Parathyroid adenoma (tissue), 2 donors: ENCODE data around the gene DDX54.
A peak's percentile ranks its signal among the peaks of the same experiment; 100 is the strongest.

Experiments
- H2AFZ ChIP-seq: fragments of 300-600 bp; sonication (generic); one replicate; pipeline ENCODE4 v1.7.0; 2017; ENCODE audit warnings: antibody characterized with exemption, mild to moderate bottlenecking
- H3K27ac ChIP-seq: fragments of 300-600 bp; sonication (generic); one replicate; pipeline ENCODE4 v1.7.0; 2017
- H3K27me3 ChIP-seq: fragments of 300-600 bp; sonication (generic); one replicate; pipeline ENCODE4 v1.7.0; 2017; ENCODE audit warnings: low read length; ENCODE audit not compliant: control insufficient read depth, insufficient read depth
- H3K36me3 ChIP-seq: fragments of 300-600 bp; sonication (generic); one replicate; pipeline ENCODE4 v1.7.0; 2017; ENCODE audit warnings: low read length; ENCODE audit not compliant: control insufficient read depth, insufficient read depth
- H3K4me1 ChIP-seq: fragments of 300-600 bp; sonication (generic); one replicate; pipeline ENCODE4 v1.7.0; 2017; ENCODE audit warnings: control low read depth
- H3K4me2 ChIP-seq: fragments of 300-600 bp; sonication (generic); one replicate; pipeline ENCODE4 v1.7.0; 2017; ENCODE audit warnings: low read length
- H3K4me3 ChIP-seq: fragments of 300-600 bp; sonication (generic); one replicate; pipeline ENCODE4 v1.7.0; 2017; ENCODE audit warnings: low read depth, low read length
- H3K79me2 ChIP-seq: fragments of 300-600 bp; sonication (generic); one replicate; pipeline ENCODE4 v1.7.0; 2017; ENCODE audit warnings: control low read depth
- H3K9ac ChIP-seq: fragments of 300-600 bp; sonication (generic); one replicate; pipeline ENCODE4 v1.7.0; 2017; ENCODE audit warnings: mild to moderate bottlenecking
- H3K9me3 ChIP-seq: fragments of 300-600 bp; sonication (generic); one replicate; pipeline ENCODE4 v1.7.0; 2017; ENCODE audit warnings: low read length; ENCODE audit not compliant: control insufficient read depth
- TF ChIP-seq, protein P1 (sequence below): fragments of 300-600 bp; sonication (generic); IDR thresholded peaks from one replicate; pipeline ENCODE4 v1.7.0; 2017; ENCODE audit warnings: antibody characterized with exemption, mild to moderate bottlenecking
- donor health status: primary hyperparathyroidism.

DDX54 gene

DNA sequence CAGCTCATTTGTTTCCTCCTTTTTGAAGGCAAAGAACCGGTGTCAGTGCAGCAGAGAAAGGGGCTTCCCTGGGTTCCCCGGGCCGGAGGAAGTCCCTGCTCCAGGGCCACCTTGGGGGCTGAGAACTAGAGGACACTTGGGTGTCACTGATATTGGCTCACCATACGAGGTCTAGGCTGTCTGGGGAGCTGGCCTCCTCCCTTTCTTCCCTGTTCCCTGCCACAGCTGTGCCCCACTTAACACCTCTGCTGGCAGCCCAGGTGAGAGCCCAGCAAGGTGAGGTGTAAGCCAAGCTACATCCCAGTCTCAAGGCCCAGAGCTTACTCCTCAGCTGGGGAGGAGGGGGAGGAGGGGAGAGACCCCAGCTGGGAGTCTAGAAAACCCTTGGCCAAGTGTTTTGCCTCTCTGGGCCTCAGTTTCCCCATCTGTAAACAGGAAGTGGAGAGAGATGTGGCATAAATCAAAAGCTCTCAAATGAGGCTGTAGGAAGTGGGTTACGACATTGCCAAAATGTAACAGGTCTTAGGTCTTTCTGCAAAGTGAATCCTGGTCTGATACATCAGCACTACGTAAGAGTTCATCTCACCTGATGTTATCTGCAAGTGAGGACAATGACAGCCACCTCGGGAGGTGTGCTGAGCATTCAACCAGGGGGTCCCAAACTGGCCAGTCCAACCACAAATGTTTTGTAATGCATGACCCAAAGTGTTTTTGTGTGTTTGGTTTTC is 75.2 kb downstream of the DDX54 start:
- Histone ChIP-seq H2AFZ (no peak overlapping the region), H3K27ac (peak overlapping the region; percentile 27), H3K36me3 (no peaks in the 10 kb centered on the region), H3K27me3 (no peaks in the 10 kb centered on the region), H3K4me3 (no peak overlapping the region), H3K79me2 (peaks cover 2% of the 10 kb centered on the region), H3K9me3 (no peaks in the 10 kb centered on the region), H3K9ac (no peak overlapping the region), H3K4me2 (no peak overlapping the region), H3K4me1 (peaks cover 8% of the 10 kb centered on the region)
- TF ChIP-seq, protein P1, sequence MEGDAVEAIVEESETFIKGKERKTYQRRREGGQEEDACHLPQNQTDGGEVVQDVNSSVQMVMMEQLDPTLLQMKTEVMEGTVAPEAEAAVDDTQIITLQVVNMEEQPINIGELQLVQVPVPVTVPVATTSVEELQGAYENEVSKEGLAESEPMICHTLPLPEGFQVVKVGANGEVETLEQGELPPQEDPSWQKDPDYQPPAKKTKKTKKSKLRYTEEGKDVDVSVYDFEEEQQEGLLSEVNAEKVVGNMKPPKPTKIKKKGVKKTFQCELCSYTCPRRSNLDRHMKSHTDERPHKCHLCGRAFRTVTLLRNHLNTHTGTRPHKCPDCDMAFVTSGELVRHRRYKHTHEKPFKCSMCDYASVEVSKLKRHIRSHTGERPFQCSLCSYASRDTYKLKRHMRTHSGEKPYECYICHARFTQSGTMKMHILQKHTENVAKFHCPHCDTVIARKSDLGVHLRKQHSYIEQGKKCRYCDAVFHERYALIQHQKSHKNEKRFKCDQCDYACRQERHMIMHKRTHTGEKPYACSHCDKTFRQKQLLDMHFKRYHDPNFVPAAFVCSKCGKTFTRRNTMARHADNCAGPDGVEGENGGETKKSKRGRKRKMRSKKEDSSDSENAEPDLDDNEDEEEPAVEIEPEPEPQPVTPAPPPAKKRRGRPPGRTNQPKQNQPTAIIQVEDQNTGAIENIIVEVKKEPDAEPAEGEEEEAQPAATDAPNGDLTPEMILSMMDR = no peak

DNA sequence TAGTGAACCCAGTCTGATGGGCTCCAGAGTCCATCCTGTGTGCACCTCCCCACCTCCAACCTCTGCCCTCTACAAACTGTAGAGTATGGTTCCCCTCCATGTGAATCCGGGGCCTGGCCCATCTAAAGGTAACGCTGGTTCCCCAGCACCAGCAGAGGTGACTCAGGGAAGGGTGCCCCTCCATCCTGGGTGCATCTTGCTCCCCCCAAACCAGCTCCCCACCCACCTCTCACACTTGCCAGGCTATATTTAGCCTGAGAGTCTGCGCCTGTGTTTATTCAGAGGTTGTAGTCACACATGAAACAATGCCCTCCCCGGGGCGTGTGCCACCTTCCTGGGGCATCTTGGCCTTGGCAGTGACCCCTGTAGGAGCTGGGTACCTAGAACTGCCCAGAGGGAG is 75.9 kb downstream of the DDX54 start:
- no peak overlapping the region for H3K4me3 ChIP-seq
- no peak overlapping the region for H2AFZ ChIP-seq
- peaks cover 2% of the 10 kb centered on the region for H3K79me2 ChIP-seq
- H3K27me3 ChIP-seq = no peaks in the 10 kb centered on the region
- H3K4me1 ChIP-seq = peaks cover 8% of the 10 kb centered on the region
- H3K27ac ChIP-seq = peak overlapping the region; percentile 27
- H3K4me2 ChIP-seq = no peak overlapping the region
- H3K36me3 ChIP-seq = no peaks in the 10 kb centered on the region
- H3K9ac ChIP-seq = no peak overlapping the region
- TF ChIP-seq, protein P1 = no peak
- H3K9me3 ChIP-seq = no peaks in the 10 kb centered on the region

DNA sequence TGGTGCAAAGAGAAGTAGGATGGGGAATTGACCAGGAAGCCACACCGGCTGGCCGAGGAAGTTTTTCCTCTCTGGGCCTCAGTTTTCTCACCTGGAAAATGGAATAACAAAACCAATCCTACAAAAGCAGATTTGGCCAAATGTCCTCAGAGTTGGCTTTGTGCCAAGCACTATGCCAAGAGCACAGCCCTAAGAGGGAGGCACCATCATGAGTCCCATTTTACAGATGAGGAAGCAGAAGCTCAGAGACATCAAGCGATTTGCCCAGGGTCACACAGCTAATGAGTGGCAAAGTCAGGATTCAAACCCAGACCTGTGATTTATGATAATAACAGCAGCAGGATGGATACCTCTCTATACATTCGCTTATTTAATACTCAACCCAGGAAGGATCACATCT is 77.0 kb downstream of the DDX54 start:
- Histone ChIP-seq H3K9ac (no peak overlapping the region), H3K36me3 (no peaks in the 10 kb centered on the region), H3K27me3 (no peaks in the 10 kb centered on the region), H3K79me2 (peaks cover 5% of the 10 kb centered on the region), H3K27ac (no peak overlapping the region), H3K4me3 (no peak overlapping the region), H3K4me1 (peaks cover 8% of the 10 kb centered on the region), H3K4me2 (no peak overlapping the region), H3K9me3 (no peaks in the 10 kb centered on the region), H2AFZ (no peak overlapping the region)
- TF ChIP-seq, protein P1 = no peak
